ENCODE results near the gene ZNF485. TPM values are rescaled to one million over a fixed set of nuclear protein-coding genes. Genes with fewer than 3 reads are reported as not detected.

Gene ZNF485
- polyA plus RNA-seq, 1 of the 3 experiments (the other 2 are of a cell fraction), result 3.0 TPM

DNA sequence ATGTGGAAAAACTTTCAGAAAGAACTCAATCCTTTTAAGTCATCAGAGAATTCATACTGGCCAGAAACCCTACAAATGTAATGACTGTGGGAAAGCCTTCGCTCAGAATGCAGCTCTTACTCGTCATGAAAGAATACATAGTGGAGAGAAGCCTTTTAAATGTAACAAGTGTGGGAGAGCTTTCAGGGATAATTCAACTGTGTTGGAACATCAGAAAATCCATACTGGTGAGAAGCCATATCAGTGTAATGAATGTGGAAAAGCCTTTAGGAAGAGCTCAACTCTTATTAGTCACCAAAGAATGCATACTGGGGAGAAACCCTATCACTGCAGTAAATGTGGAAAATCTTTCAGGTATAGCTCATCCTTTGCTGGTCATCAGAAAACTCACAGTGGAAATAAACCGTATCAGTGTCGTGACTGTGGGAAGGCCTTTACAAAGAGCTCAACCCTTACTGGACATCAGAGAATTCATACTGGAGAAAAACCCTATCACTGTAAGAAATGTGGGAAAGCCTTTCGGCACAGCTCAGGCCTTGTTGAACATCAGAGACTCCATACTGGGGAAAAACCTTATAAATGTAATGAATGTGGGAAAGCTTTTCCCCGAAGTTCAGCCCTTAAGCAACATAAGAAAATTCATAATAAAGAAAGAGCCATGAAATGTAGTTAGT, 10.6 kb downstream of the ZNF485 start:
- H3F3A ChIP-seq (replicated peaks; ENCODE audit: insufficient read depth), result peaks cover 12% of the 10 kb centered on the region
- TF ChIP-seq RXRA (IDR thresholded peaks at IDR 0.05; ENCODE audit: borderline replicate concordance, low read depth) (no peak), TCF12 (IDR thresholded peaks at IDR 0.05) (no peak), RCOR1 (IDR thresholded peaks at IDR 0.05; ENCODE audit: low read length) (no peak), TAF1 (IDR thresholded peaks at IDR 0.05; ENCODE audit: borderline replicate concordance, low read depth, low read length) (no peak), MEF2A (IDR thresholded peaks at IDR 0.05; ENCODE audit: borderline replicate concordance, low read depth) (no peak), YY1 (IDR thresholded peaks at IDR 0.05; ENCODE audit: low read depth) (no peak), JUND (IDR thresholded peaks at IDR 0.05) (no peak), FOXM1 (IDR thresholded peaks at IDR 0.05; ENCODE audit: low read depth) (no peak), ELF1 (IDR thresholded peaks at IDR 0.05) (no peak), NRF1 (IDR thresholded peaks at IDR 0.05; ENCODE audit: low read depth, low read length) (no peak), EZH2phosphoT487 (IDR thresholded peaks at IDR 0.05; ENCODE audit: borderline replicate concordance, low read depth) (no peak), IRF3 (IDR thresholded peaks at IDR 0.05; ENCODE audit: low read depth, low read length) (no peak), GATA2 (CRISPR knock-in tag; IDR thresholded peaks at IDR 0.05) (no peak)
- TF ChIP-seq, protein P1, sequence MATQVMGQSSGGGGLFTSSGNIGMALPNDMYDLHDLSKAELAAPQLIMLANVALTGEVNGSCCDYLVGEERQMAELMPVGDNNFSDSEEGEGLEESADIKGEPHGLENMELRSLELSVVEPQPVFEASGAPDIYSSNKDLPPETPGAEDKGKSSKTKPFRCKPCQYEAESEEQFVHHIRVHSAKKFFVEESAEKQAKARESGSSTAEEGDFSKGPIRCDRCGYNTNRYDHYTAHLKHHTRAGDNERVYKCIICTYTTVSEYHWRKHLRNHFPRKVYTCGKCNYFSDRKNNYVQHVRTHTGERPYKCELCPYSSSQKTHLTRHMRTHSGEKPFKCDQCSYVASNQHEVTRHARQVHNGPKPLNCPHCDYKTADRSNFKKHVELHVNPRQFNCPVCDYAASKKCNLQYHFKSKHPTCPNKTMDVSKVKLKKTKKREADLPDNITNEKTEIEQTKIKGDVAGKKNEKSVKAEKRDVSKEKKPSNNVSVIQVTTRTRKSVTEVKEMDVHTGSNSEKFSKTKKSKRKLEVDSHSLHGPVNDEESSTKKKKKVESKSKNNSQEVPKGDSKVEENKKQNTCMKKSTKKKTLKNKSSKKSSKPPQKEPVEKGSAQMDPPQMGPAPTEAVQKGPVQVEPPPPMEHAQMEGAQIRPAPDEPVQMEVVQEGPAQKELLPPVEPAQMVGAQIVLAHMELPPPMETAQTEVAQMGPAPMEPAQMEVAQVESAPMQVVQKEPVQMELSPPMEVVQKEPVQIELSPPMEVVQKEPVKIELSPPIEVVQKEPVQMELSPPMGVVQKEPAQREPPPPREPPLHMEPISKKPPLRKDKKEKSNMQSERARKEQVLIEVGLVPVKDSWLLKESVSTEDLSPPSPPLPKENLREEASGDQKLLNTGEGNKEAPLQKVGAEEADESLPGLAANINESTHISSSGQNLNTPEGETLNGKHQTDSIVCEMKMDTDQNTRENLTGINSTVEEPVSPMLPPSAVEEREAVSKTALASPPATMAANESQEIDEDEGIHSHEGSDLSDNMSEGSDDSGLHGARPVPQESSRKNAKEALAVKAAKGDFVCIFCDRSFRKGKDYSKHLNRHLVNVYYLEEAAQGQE (IDR thresholded peaks at IDR 0.05; ENCODE audit: low read depth, low read length), result no peak
- TF ChIP-seq, protein P2, sequence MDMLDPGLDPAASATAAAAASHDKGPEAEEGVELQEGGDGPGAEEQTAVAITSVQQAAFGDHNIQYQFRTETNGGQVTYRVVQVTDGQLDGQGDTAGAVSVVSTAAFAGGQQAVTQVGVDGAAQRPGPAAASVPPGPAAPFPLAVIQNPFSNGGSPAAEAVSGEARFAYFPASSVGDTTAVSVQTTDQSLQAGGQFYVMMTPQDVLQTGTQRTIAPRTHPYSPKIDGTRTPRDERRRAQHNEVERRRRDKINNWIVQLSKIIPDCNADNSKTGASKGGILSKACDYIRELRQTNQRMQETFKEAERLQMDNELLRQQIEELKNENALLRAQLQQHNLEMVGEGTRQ (IDR thresholded peaks at IDR 0.05; ENCODE audit: borderline replicate concordance, low read depth, low read length), result no peak
- TF ChIP-seq, protein P3, sequence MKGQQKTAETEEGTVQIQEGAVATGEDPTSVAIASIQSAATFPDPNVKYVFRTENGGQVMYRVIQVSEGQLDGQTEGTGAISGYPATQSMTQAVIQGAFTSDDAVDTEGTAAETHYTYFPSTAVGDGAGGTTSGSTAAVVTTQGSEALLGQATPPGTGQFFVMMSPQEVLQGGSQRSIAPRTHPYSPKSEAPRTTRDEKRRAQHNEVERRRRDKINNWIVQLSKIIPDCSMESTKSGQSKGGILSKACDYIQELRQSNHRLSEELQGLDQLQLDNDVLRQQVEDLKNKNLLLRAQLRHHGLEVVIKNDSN (IDR thresholded peaks at IDR 0.05; ENCODE audit: borderline replicate concordance, low read depth), result no peak
- POLR2A ChIA-PET, result no interaction called here
- CTCF ChIA-PET, result interaction anchor here (2.0 kb wide), 1 partner anchor 9 kb away, joined by 8 read pairs; no protein-coding TSS in a partner anchor
- DNase-seq, result no peak
- no peaks in the 10 kb centered on the region for H3K9me2 ChIP-seq
- no peak overlapping the region for H3K4me2 ChIP-seq
- peak overlapping the region in 1 of 2 experiments; percentile 9; a peak in 1 of 4 replicates for H3K4me3 ChIP-seq (ENCODE audit: low read depth in 2 of 2, low read length in 1 of 2)
- WGBS (ENCODE audit: low lambda C conversion rate), result 82% methylated on average over 6 of the region's 6 CpGs
- H3K9ac ChIP-seq, result no peak overlapping the region
- H3K36me3 ChIP-seq (replicated peaks in 1 of 2; ENCODE audit: control insufficient read depth in 1 of 2, insufficient read depth in 2 of 2, low read length in 1 of 2), result peaks cover 36 to 40% of the 10 kb centered on the region in 2 experiments
- no peak overlapping the region for H2AFZ ChIP-seq (ENCODE audit: low read depth)
- no peaks in the 10 kb centered on the region; a peak in 1 of 4 replicates for H3K4me1 ChIP-seq (ENCODE audit: control insufficient read depth in 1 of 2, insufficient read depth in 2 of 2, low read depth in 1 of 2, low read length in 1 of 2)
- H3K27me3 ChIP-seq (ENCODE audit: insufficient read depth), result no peaks in the 10 kb centered on the region
- H4K20me1 ChIP-seq (ENCODE audit: insufficient read depth), result no peaks in the 10 kb centered on the region
- H3K27ac ChIP-seq (ENCODE audit: low read depth in 2 of 2, low read length in 1 of 2), result no peak overlapping the region
- H3K79me2 ChIP-seq (ENCODE audit: insufficient read depth), result peaks cover 2% of the 10 kb centered on the region; the same call in 1 of the 2 replicates
- peaks cover 29% of the 10 kb centered on the region for H3K9me3 ChIP-seq
